GM12872 (cell line): ENCODE results near the gene MRPL21.

Experiments used
- CTCF ChIP-seq: IDR thresholded peaks from 3 replicates; pipeline ENCODE4 v1.5.1; 2011; ENCODE audit warnings: low read depth, mild to moderate bottlenecking, low read length, moderate library complexity; ENCODE audit not compliant: insufficient read depth

Gene MRPL21

GRCh38 chr11:68904248-68904847, 716 bp upstream of the MRPL21 start:
- TF ChIP-seq CTCF: no peak

DNA sequence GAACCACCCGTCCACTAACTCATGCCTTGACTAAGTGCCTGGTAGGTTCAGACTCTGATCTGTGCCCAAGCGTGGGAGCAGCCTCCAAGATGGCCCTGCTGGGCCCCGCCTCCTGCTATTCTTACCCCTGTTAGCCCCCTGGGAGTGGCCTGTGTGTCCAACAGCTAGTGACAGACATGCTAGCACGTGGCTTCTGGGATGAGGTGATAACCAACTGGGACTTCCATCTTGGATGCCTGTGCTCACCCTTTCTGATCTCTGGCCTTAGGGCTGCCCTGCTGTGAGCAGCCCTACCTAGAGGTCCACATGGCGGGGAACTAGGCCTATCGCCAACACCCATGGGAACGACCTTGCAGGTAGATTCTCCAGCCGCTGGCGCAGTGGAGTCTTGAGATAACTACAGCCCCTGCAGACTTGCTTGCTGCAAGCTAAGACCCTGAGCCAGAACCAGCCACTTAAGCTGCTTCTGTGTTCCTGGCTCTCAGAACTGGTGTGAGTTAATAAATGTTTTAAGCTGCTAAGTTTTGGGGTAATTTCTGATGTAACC, 2.7 kb downstream of the MRPL21 start:
- TF ChIP-seq CTCF: no peak

GRCh38 chr11:68897441-68897840, 6.2 kb downstream of the MRPL21 start:
- no peak for TF ChIP-seq CTCF

- no peak for TF ChIP-seq CTCF
Measured at GRCh38 chr11:68896171-68896959, 7.3 kb downstream of the MRPL21 start.

- no peak for TF ChIP-seq CTCF
Measured at GRCh38 chr11:68893282-68893681, 10.3 kb downstream of the MRPL21 start.

- TF ChIP-seq CTCF: no peak
Measured at GRCh38 chr11:68892576-68892975, 11.1 kb downstream of the MRPL21 start.

GRCh38 chr11:68891351-68891948, 12.2 kb downstream of the MRPL21 start:
- no peak for TF ChIP-seq CTCF
